Measurements from ENCODE around the gene UCP2.

Gene UCP2

GRCh38 chr11:74020539-74020938, 37.9 kb upstream of the UCP2 start:
- no peak overlapping the region for H3K9ac ChIP-seq (ENCODE audit: insufficient read length)
- no peak for DNase-seq (ENCODE audit: low read depth, low spot score)
- H3K4me3 ChIP-seq = no peak overlapping the region
- H3K27ac ChIP-seq = no peak overlapping the region
- H3K36me3 ChIP-seq (ENCODE audit: insufficient read depth, low read length) = no peaks in the 10 kb centered on the region; the same call in 1 of the 2 replicates
- no peak for TF ChIP-seq POLR2AphosphoS5 (IDR thresholded peaks at IDR 0.05; ENCODE audit: borderline replicate concordance, low read depth, low read length)
- TF ChIP-seq EZH2 (IDR thresholded peaks at IDR 0.05) = no peak
- no peak for TF ChIP-seq FOXP2 (optimal IDR thresholded peaks at IDR 0.05; ENCODE audit: control extremely low read depth, extremely low read length, insufficient read depth)
- H3K9me3 ChIP-seq (ENCODE audit: low read depth, low read length) = no peaks in the 10 kb centered on the region

- no peaks in the 10 kb centered on the region; the same call in 1 of the 2 replicates for H3K36me3 ChIP-seq (ENCODE audit: insufficient read depth, low read length)
- no peak for DNase-seq (ENCODE audit: low read depth, low spot score)
Measured at GRCh38 chr11:74019860-74020259, 37.2 kb upstream of the UCP2 start.

DNA sequence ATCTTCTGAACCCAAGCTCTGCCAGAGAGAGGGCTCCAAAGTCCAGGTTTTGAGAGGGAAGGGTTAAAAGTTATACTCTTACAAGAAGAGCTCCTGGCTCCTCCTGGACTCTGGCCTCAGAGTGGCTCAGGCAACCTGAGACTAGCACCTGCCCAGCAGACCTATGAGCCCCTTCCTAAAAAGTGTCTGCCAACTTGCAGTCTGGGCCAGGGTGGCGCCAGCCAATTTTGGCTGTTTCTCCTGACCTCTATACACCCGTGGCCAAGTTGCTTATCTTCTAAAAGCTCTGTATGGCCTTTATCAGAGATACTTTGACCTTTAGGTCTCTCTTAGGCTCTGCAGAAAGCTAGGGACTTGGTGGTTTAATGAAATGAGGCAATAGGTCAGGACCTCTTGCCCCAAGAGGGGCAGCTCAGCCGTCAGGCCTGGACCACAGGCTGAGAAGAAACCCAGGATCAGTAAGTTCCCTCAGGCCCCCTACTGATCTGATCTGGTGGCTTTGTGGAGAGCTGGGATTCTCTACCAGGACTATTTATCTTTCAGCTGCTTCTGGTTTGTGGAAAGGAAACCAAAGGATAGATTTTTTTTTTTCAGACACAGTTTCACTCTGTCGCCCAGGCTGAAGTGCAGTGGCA, 36.6 kb upstream of the UCP2 start:
- no peak overlapping the region for H3K4me3 ChIP-seq
- no peaks in the 10 kb centered on the region for H3K9me3 ChIP-seq (ENCODE audit: low read depth, low read length)
- TF ChIP-seq FOXP2 (optimal IDR thresholded peaks at IDR 0.05; ENCODE audit: control extremely low read depth, extremely low read length, insufficient read depth) = no peak
- TF ChIP-seq EZH2 (IDR thresholded peaks at IDR 0.05) = no peak
- TF ChIP-seq POLR2AphosphoS5 (IDR thresholded peaks at IDR 0.05; ENCODE audit: borderline replicate concordance, low read depth, low read length) = no peak
- H3K27ac ChIP-seq = no peak overlapping the region
- H3K9ac ChIP-seq (ENCODE audit: insufficient read length) = no peak overlapping the region
- H3K36me3 ChIP-seq (ENCODE audit: insufficient read depth, low read length) = no peaks in the 10 kb centered on the region; the same call in 1 of the 2 replicates
- DNase-seq (ENCODE audit: low read depth, low spot score) = no peak

More at GRCh38 chr11:74019860-74020259, 37.2 kb upstream of the UCP2 start:
- Histone ChIP-seq H3K9ac (ENCODE audit: insufficient read length) (no peak overlapping the region), H3K27ac (no peak overlapping the region), H3K9me3 (ENCODE audit: low read depth, low read length) (no peaks in the 10 kb centered on the region), H3K4me3 (no peak overlapping the region)
- TF ChIP-seq POLR2AphosphoS5 (IDR thresholded peaks at IDR 0.05; ENCODE audit: borderline replicate concordance, low read depth, low read length) (no peak), FOXP2 (optimal IDR thresholded peaks at IDR 0.05; ENCODE audit: control extremely low read depth, extremely low read length, insufficient read depth) (no peak), EZH2 (IDR thresholded peaks at IDR 0.05) (no peak)

DNA sequence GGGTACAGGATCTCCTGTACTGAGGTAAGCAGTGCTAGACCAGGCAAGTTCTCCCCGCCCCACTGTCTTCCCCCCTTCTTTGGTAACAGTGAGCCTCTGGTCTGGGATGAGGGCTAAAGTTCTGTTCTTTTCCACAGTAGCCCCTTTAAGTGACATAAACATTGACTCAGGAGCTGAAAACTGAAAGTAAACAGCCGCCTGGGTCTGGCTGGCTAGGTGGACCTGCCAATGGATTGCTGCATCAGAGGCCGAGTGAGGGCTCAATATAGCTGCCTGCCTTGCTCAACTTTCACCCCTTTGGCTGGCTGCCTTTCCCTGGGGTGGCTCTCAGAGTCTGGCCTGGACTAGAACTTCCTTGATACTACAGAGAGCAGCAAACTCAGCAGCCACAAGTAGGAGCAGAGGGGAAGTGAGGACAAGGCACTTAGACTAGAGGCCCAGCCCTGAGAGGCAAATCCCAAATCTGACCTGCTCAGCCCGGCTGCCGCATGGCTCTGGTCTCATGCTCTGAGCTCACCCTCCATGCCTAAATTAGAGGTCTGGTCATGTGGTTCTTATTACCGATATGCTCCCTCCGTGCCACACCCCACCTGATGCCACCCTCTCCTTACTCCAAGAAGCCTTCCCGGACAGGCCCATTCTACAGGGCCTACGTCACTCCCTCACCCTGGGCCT, 35.8 kb upstream of the UCP2 start:
- no peak overlapping the region for H3K4me3 ChIP-seq
- no peaks in the 10 kb centered on the region; the same call in 1 of the 2 replicates for H3K36me3 ChIP-seq (ENCODE audit: insufficient read depth, low read length)
- H3K9ac ChIP-seq (ENCODE audit: insufficient read length) = no peak overlapping the region
- DNase-seq (ENCODE audit: low read depth, low spot score) = no peak
- no peak overlapping the region for H3K27ac ChIP-seq
- no peak for TF ChIP-seq FOXP2 (optimal IDR thresholded peaks at IDR 0.05; ENCODE audit: control extremely low read depth, extremely low read length, insufficient read depth)
- no peak for TF ChIP-seq POLR2AphosphoS5 (IDR thresholded peaks at IDR 0.05; ENCODE audit: borderline replicate concordance, low read depth, low read length)
- TF ChIP-seq EZH2 (IDR thresholded peaks at IDR 0.05) = no peak
- H3K9me3 ChIP-seq (ENCODE audit: low read depth, low read length) = no peaks in the 10 kb centered on the region

DNA sequence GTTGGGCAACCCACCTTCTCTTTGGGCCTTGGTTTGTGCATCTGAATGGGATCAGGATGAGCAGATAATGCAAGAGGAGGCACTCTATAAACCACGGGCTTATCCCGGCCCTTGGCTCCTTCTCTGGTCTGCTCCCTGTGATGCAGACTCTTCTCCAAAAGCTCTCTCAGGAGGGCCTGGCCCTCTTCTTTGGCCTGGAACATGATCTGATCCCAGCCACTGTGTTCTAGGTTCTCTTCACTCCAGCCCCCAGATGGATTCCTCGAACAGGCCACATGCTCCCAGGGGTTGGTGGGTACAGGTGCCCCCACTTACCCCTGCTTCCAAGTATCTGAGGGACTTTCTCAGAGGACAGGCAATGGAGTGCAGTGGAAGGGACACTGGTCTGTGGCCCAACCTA, 35.0 kb upstream of the UCP2 start:
- DNase-seq (ENCODE audit: low read depth, low spot score) = no peak
- H3K9ac ChIP-seq (ENCODE audit: insufficient read length) = no peak overlapping the region
- H3K27ac ChIP-seq = no peak overlapping the region
- H3K36me3 ChIP-seq (ENCODE audit: insufficient read depth, low read length) = no peaks in the 10 kb centered on the region; the same call in 1 of the 2 replicates
- H3K4me3 ChIP-seq = no peak overlapping the region
- H3K9me3 ChIP-seq (ENCODE audit: low read depth, low read length) = no peaks in the 10 kb centered on the region
- TF ChIP-seq EZH2 (IDR thresholded peaks at IDR 0.05) (no peak), POLR2AphosphoS5 (IDR thresholded peaks at IDR 0.05; ENCODE audit: borderline replicate concordance, low read depth, low read length) (no peak), FOXP2 (optimal IDR thresholded peaks at IDR 0.05; ENCODE audit: control extremely low read depth, extremely low read length, insufficient read depth) (no peak)

DNA sequence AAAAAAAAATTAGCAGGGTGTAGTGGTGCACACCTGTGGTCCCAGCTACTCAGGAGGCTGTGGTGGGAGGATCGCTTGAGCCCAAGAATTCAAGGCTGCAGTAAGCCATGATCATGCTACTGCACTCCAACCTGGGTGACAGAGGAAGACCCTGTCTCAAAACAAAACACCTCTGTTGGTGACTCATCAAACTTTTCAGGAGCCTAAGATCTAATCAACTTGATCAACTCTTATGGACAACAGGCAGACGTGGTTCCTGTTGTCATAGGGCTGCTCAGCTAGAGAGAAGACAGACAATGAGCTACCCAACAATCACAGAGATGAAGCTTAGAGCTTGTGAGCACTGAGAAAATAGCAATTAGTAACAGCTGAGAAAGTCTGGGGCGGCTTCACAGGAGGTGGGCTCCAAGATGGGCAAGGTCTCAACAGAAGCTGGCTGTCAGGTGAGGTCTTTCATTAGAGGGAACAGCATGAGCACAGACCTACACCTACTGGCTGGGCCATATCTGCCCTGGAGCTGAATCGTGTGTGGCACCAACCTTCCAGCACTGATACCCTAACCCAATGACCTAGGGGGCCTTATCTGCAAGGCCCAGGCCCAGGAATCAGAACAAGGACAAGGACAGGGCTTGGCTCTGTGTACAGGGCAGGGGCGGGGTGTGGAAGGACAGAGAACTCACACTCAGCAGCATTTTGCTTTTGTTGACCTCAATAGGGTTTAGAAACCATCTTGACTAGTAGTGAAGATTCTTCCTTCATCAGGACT, 33.5 kb upstream of the UCP2 start:
- H3K4me3 ChIP-seq = no peak overlapping the region
- H3K27ac ChIP-seq = no peak overlapping the region
- TF ChIP-seq FOXP2 (optimal IDR thresholded peaks at IDR 0.05; ENCODE audit: control extremely low read depth, extremely low read length, insufficient read depth) (no peak), EZH2 (IDR thresholded peaks at IDR 0.05) (no peak), POLR2AphosphoS5 (IDR thresholded peaks at IDR 0.05; ENCODE audit: borderline replicate concordance, low read depth, low read length) (no peak)
- no peak overlapping the region for H3K9ac ChIP-seq (ENCODE audit: insufficient read length)
- no peaks in the 10 kb centered on the region; the same call in 1 of the 2 replicates for H3K36me3 ChIP-seq (ENCODE audit: insufficient read depth, low read length)
- no peak for DNase-seq (ENCODE audit: low read depth, low spot score)
- no peaks in the 10 kb centered on the region for H3K9me3 ChIP-seq (ENCODE audit: low read depth, low read length)

- TF ChIP-seq POLR2AphosphoS5 (IDR thresholded peaks at IDR 0.05; ENCODE audit: borderline replicate concordance, low read depth, low read length) (no peak), EZH2 (IDR thresholded peaks at IDR 0.05) (no peak), FOXP2 (optimal IDR thresholded peaks at IDR 0.05; ENCODE audit: control extremely low read depth, extremely low read length, insufficient read depth) (no peak)
- Histone ChIP-seq H3K36me3 (ENCODE audit: insufficient read depth, low read length) (no peaks in the 10 kb centered on the region; the same call in 1 of the 2 replicates), H3K9me3 (ENCODE audit: low read depth, low read length) (no peaks in the 10 kb centered on the region), H3K27ac (no peak overlapping the region), H3K4me3 (no peak overlapping the region), H3K9ac (ENCODE audit: insufficient read length) (no peak overlapping the region)
- DNase-seq (ENCODE audit: low read depth, low spot score) = no peak
Measured at GRCh38 chr11:74014880-74015279, 32.2 kb upstream of the UCP2 start.

GRCh38 chr11:74013141-74013540, 30.5 kb upstream of the UCP2 start:
- H3K9me3 ChIP-seq (ENCODE audit: low read depth, low read length) = no peaks in the 10 kb centered on the region
- no peak for DNase-seq (ENCODE audit: low read depth, low spot score)
- no peak overlapping the region for H3K27ac ChIP-seq
- H3K4me3 ChIP-seq = no peak overlapping the region
- H3K36me3 ChIP-seq (ENCODE audit: insufficient read depth, low read length) = no peaks in the 10 kb centered on the region; the same call in 1 of the 2 replicates
- TF ChIP-seq EZH2 (IDR thresholded peaks at IDR 0.05) (no peak), FOXP2 (optimal IDR thresholded peaks at IDR 0.05; ENCODE audit: control extremely low read depth, extremely low read length, insufficient read depth) (no peak), POLR2AphosphoS5 (IDR thresholded peaks at IDR 0.05; ENCODE audit: borderline replicate concordance, low read depth, low read length) (no peak)
- no peak overlapping the region for H3K9ac ChIP-seq (ENCODE audit: insufficient read length)
